Measurements from ENCODE around the gene VEZF1. TPM values are rescaled to one million over a fixed set of nuclear protein-coding genes. Genes with fewer than 3 reads are reported as not detected.

The VEZF1 gene, protein sequence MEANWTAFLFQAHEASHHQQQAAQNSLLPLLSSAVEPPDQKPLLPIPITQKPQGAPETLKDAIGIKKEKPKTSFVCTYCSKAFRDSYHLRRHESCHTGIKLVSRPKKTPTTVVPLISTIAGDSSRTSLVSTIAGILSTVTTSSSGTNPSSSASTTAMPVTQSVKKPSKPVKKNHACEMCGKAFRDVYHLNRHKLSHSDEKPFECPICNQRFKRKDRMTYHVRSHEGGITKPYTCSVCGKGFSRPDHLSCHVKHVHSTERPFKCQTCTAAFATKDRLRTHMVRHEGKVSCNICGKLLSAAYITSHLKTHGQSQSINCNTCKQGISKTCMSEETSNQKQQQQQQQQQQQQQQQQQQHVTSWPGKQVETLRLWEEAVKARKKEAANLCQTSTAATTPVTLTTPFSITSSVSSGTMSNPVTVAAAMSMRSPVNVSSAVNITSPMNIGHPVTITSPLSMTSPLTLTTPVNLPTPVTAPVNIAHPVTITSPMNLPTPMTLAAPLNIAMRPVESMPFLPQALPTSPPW
- total RNA-seq, result 63.3 and 65.2 TPM in 2 replicates

DNA sequence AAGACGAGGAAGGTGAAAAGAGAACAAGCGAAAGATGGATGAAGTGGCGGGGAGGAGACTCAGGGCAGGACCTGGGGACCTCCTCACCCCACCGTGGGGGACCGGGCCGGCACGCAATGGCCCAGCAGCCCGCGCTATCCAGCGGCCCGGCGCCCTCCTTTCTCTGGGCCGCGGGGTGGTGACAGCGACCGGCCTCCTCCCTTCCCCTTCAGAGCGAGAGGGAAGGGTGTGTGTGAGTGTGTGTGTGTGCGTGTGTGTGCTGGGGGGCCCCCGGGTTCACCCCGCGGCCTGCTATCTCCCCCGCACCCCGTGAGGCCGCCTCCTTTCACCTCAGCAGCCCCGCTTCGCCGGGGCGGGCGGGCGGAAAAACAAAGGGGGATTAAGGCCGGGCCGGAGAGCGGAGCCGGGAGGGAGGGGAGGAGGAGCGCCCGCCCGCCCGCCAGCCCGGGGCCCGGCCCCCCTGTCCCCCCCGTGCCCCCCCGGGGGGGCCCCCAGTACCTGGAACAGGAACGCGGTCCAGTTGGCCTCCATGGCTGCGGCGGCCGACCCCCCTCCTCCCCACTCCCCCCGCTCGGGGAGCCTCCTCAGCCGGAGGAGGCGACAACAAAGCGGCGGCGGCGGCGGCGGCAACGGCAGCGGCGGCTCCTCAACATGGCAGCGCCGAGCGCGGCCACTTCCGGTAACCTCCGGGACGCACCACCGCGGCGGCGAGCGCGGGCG lies at the start of gene VEZF1:
VEZF1 (minus strand) TSS at position 674 of the 720 bp plus-strand sequence; CDS start at position 531, 143 bp downstream.

DNA sequence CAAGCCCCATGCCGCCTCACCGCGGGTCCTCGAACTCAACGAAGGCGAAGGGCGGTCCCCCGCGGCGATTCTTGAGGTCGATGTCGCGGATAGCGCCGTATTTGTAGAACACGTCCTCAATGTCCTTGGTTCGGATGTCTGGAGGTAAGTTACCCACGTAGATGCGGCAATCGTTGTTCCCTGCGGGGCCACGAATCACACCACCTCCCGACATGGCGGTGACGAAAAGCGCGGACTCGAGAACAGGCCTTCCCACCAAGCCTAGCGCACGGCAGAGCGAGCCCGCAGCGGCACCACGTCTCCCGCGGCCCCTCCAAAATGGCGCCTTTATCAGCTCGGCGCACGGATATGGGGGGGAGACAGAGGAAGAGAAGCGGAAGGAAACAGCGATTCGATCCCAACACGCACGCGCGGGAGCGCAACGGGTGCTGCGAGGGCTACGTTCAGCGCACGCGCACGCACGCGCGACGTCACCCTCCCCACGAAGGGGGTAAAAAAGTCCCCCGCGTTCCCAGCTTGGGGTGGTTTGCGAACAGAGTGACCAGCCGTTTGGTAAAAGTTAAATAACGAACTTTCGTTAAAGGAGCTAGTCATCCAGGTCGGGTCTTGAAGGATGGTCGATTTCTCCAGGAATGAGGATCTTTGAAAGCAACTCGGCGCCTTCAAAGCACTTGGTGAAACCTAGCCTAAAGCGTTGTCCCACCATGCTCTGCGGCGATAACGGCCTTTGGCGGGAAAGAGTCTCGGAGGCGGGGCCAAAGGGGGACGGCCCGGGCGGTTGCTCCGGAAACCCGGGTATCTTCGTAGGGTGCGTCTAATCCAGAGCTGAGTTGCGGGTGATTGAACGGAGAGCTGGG lies 19.1 kb upstream of the VEZF1 start, which contains the start of gene SRSF1:
SRSF1 (minus strand) TSS at position 323 of the 857 bp plus-strand sequence; CDS start at position 214, 109 bp downstream.

DNA sequence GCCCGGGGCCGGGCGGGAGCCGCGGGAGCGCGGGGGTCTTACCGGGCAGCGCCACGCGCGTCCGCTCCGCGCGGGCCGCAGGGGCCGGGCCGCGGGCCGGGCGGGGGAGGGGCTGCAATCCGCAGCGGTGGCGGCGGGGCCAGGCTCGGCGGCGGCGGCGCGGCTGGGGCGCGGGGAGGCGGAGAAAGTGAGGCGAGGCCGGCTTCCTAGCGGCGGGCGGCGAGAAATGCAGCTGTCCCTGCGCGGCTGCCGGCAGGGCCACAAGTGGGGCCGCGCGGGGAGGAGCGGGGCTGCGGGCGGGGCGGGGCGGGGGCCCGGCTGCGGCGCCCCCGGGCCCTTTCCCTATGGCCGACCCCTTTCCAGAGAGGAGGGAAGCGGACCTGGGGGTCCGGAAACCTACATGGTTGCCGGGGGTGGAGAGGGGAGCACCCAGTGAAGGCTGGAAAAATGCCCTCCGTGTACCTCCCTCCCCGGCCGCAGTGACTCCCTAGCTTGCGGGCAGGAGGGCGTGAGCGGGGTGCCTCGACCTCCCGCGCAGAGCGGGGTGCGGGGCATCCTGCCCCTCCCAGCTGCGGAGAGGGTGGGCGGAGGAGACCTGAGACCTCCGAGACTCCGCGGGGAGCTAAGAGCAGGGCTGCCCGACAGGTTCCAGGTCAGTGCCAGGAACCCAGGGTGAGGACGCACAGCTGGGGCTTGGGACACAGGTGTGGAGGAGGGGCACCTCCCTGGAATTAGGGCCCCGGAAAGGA lies 32.7 kb downstream of the VEZF1 start, which contains the start of gene CUEDC1:
CUEDC1 (minus strand) TSS at position 230 of the 749 bp plus-strand sequence. CDS start 69,848 bp downstream, outside the sequence.

Other genes starting within 250 kb of the VEZF1 start
- not detected in 2 replicates for gene CCDC182, start 243.0 kb downstream of the VEZF1 start, total RNA-seq
- 17.9 and 27.5 TPM in 2 replicates for gene MRPS23, start 138.2 kb downstream of the VEZF1 start, total RNA-seq
- gene CUEDC1, start 32.8 kb downstream of the VEZF1 start, total RNA-seq, result 16.3 and 28.5 TPM in 2 replicates
- 88.7 and 250 TPM in 2 replicates for gene SRSF1, start 19.0 kb upstream of the VEZF1 start, total RNA-seq
- gene DYNLL2, start 95.2 kb upstream of the VEZF1 start, total RNA-seq, result 10.1 and 11.4 TPM in 2 replicates
- not detected in 2 replicates for gene OR4D1, start 160.1 kb upstream of the VEZF1 start, total RNA-seq
- not detected in 2 replicates for gene OR4D2, start 178.7 kb upstream of the VEZF1 start, total RNA-seq
- gene EPX, start 204.5 kb upstream of the VEZF1 start, total RNA-seq, result not detected in 2 replicates
- 10.8 and 14.6 TPM in 2 replicates for gene MKS1, start 231.0 kb upstream of the VEZF1 start, total RNA-seq